ENCODE results near the gene PRODH2.
"Not testable (repeated sequence)": the region's sequence is repeated elsewhere in the genome, so short reads cannot be mapped to it uniquely, and the experiment has no call there.

Gene PRODH2

DNA sequence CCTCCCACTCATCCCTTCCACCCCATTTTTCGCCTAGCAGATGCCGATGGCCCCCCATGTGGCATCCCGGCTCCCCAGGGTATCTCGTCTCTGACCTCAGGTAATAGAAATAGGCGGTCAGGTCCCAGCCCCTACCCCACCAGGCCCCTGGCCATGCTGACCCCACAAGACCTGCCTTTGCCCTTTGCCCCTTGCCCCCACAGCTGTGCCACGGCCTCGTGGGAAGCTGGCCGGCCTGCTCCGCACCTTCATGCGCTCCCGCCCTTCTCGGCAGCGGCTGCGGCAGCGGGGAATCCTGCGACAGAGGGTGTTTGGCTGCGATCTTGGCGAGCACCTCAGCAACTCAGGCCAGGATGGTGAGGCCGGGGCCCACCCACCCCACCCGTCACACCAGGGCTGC is 31.9 kb downstream of the PRODH2 start:
- no peak for FAIRE-seq

- FAIRE-seq, result no peak
Observed at GRCh38 chr19:35780058-35780457, 32.6 kb downstream of the PRODH2 start.

DNA sequence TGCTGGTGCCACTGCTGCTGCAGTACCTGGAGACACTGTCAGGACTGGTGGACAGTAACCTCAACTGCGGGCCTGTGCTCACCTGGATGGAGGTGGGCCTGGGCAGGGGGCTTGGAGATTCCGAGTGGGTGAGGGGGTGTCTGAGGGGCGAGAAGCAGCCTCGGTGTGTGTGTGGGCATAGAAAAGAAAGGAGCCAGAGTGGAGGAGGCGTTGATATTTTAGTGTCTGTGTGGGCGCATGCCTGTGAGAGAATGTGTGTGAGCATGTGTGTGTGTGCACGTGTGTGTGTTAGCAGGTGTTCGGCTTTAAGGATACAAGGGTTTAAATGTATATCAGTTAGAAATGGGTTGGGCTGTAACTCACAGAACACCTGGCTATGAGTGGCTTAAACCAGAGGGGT is 33.6 kb downstream of the PRODH2 start:
- FAIRE-seq, result no peak

DNA sequence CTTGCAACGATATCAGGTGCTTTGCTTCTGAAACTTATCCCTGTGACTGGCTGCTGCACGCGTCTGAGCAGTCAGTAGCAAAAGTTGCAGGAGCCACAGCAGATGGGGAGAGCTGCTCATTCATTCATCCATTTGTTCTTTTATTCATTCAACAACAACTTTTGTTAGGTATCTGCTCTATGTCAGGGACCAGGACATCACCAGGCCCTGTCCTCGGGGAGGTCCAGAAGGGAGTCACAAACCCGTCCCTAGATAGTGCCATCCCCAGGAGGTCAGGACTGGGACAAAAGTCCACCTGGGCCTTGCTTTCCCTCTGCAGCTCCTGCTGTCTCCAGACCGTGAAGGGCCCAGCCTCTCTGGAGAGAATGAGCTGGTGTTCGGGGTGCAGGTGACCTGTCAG is 34.7 kb downstream of the PRODH2 start:
- no peak for FAIRE-seq

- FAIRE-seq, result no peak
Observed at GRCh38 chr19:35777086-35777841, 35.4 kb downstream of the PRODH2 start.

GRCh38 chr19:35776102-35776788 is 36.4 kb downstream of the PRODH2 start:
- FAIRE-seq, result no peak

DNA sequence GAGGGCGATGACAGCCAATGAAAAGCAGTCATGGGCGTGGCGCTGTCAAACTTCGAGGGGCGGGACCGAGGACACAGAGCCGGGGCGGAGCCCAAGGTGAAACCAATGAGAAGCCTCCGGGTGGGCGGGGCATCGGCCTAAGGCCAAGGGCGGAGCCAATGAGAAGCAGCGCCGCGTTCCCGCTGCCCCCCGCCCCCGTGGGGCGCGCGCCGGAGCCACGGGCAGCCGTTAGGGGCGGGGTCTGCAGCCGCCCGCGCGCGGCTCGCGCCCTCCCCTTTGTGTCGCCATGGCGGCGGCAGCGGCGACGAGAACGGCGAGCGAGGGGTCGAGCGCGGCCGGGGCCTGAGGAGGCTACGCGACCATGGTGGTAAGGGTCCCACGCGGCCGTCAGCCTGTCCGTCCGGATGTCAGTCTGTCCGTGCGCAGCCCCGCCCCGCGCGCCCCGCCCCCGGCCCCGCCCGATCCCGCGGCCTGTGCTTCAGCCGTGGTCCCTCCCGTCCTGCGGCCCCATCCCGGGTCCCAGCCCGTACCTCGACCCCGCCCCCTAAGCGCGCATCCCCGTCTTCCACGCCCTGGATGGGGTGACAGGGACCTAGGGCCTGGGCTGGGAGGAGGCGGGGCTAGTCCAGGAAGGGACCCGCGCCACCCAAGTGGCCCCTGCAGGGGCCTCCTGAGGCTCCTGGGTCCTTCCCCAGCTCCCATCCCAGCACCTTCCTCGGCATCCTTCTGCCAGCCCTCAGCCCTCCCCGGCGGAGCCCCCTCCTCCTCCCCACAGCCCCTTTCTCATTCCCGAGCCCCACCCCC is 37.1 kb downstream of the PRODH2 start, which contains the start of gene ARHGAP33:
TSS of gene ARHGAP33 (plus strand) at position 267 of the 804 bp plus-strand sequence. CDS start at position 362, 95 bp downstream.
- peak; percentile 83 for FAIRE-seq

- no peak for FAIRE-seq
Observed at GRCh38 chr19:35775046-35775297, 37.7 kb downstream of the PRODH2 start.

GRCh38 chr19:35774274-35775045 is 38.2 kb downstream of the PRODH2 start:
- FAIRE-seq, result no peak

- FAIRE-seq, result no peak
Observed at GRCh38 chr19:35773020-35773806, 39.4 kb downstream of the PRODH2 start.

GRCh38 chr19:35772362-35772761 is 40.3 kb downstream of the PRODH2 start:
- FAIRE-seq, result not testable (repeated sequence)

DNA sequence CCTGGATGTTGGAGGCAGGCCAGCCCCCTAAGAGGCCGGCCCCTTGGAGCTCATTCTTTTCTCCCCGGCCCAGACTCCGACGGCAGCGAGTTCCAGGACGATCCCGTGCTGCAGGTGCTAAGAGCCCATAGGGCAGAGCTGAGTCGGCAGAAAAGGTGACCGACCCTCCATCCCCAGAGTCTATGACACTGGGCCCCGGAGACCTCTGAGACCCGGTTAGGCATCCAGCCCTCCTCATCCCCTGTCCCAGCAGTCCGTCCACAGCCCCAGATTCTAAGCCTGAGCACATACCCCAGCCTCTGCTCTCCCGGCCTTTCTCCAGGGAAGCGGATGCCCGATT is 44.6 kb downstream of the PRODH2 start:
- no peak for FAIRE-seq

GRCh38 chr19:35767288-35768081 is 45.2 kb downstream of the PRODH2 start:
- FAIRE-seq, result no peak

DNA sequence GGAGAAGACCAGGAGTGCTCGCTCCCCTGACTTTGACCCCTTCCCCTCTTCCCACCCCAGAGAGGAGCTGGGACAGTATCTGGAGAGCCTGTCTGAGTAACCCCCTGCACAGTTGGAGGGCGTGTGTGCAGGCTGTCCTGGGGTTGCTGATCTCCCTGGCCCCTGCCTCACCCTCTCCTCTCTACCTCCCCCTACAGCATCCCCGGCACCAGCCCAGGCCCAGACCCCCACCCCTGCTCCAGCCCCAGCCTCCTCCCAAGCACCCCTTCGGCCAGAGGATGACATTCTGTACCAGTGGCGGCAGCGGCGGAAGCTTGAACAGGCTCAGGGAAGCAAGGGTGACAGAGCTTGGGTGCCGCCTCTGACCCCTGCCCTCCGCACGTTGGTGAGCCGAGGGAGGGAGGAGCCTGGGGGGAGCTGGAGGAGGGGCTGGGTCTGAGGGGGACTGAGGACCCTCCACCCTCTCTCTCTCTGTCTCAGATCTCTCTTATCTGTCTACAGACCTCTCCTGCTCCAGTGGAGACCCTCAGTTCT is 46.0 kb downstream of the PRODH2 start:
- no peak for FAIRE-seq

GRCh38 chr19:35764432-35765315 is 48.0 kb downstream of the PRODH2 start:
- FAIRE-seq, result no peak

DNA sequence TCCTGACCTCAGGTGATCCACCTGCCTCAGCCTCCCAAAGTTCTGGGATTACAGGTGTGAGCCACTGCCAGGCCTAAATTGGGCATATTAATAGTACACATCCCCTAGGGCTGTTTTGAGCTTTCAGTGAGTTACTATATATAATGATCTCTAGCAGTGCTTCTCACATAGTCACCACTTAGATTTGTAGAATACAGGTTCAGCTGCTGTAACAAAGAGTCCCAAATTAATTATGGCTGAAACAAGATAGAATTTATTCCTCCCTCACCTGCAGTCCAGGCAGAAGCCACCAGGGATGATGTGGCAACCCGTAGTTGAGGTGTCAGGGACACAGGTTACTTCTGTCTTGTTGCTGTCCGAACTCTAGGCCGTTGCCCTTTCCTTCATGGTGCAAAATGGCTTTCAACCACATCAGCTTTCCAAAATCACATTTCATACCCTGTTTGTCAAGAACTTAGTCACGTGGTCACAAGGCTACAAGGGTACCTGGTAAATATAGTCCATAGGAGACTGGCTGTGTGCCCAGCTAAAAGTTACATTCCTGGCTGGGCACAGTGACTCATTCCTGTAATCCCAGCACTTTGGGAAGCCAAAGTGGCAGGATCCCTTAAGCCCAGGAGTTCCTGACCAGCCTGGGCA is 51.8 kb downstream of the PRODH2 start:
- FAIRE-seq, result no peak

DNA sequence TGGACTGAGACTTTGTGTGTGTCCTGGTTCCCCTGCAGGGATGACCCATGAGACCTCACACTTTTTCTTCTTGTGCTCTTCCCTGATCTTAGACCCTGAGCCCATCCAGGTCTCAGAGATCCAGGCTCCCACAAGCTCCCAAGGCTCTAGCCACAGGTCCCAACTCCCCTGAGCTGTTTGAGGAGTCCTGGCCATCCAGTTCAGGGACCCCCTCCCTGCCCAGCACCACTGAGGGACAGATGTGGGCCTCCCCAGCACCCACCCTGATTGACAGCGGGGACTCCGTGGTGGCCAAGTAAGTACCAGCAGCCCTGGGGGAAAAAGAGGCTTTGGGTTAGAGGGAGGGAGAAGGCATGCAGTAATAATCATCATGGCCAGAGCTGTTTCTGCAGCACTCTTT is 52.9 kb downstream of the PRODH2 start:
- no peak for FAIRE-seq

DNA sequence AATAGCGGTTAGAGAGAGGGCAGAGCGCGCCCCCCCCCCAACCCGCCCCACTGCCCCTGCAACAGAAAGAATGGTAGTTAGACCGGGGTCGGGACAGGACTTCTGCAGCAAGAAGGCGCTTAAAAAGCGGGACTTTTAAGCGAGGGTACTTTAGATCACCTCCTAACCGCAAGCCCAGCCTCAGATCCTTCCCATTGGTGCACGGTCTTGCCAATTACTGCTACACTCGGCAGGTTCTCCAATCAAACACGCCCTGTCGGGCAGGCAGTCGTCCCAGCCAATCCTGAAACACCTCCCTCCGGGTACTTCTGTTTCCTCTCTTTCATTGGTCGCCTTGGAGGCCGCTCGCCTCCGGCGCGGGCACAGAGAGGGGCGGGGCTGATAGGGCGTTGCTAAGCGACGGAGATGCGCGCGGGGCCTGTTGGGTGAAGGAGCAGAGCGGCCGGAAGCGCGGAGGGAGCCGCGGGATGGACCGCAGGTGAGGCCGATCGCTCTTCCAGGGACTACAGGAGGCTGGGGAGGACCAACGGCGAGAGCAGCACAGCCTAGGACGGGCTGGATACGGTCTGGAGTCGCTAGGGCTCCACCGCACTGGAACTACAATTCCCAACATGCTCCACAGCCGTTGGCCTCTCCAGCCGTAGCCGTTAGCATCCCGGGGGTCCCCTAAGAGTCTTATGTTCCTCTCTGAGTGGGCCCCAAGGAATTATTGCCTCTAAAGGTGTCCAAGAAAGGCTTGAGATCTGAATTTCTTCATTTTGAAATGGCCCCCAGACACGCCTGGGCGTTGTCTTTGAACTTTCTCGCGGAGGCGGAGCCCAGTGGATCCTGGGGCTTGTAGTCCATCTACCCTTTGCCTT is 54.7 kb downstream of the PRODH2 start, which contains the start of gene PROSER3:
TSS of gene PROSER3 (plus strand) at position 428 of the 860 bp plus-strand sequence. CDS start at position 468, 40 bp downstream.
- peak; percentile 99 for FAIRE-seq
